GM19438 (cell line): ENCODE measurements around the gene KRTAP13-2.

Experiments
- ATAC-seq: cut with Tn5 transposase; IDR thresholded peaks from one replicate; pipeline ENCODE4 v1.9.1; 2021; ENCODE audit warnings: low read depth; ENCODE audit not compliant: unreplicated experiment

The KRTAP13-2 gene, protein sequence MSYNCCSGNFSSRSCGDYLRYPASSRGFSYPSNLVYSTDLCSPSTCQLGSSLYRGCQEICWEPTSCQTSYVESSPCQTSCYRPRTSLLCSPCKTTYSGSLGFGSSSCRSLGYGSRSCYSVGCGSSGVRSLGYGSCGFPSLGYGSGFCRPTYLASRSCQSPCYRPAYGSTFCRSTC

DNA sequence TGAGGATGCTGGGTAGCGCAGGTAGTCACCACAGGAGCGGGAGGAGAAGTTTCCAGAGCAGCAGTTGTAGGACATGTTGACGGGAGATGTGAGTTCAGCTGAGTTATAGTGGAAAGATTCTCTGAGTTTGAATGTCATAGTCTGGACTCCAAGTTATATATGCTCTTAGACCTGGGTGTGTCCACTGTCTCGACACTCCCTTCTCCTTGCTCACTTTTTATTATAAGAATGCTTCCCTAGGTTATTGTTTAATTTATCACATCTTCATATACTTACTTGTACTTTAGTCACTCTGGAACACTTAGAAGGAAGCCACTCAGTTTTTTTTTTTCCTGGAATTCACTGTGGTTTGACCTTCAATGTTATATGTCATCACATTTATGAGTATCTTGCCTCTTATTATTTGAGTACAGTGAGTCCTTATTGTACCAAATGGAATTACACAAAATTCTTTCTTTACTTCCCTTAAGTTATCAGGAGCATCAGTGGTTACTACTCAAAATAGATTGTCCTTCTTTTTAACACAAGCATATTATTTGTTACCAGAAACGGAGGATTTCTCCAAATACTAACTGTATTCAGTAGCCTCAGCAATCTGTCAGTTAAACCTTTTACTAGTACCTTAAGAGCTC lies at the start of gene KRTAP13-2:
KRTAP13-2 (minus strand) TSS at position 133 of the 632 bp plus-strand sequence; CDS start at position 75, 58 bp downstream.
- ATAC-seq, result no peak

DNA sequence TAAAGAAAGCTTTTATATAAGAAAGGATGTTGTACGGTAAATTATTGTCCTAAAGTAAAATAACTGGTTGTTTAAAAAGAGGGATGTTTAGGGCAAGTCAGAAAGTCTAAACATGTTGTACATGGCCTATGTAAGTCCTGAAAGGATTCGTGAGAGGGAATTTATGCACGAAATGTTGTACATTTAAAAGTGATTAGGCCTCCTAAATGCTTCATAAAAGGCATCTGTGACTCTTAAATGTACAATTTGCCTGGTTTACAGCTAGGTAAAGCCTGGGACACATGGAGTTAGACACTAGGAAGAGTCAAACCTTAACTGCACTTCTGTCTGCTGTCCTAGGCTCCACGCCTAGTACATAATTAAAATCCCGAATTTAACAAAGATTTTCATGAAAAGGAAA lies 43.9 kb upstream of the KRTAP13-2 start:
- ATAC-seq, result no peak

DNA sequence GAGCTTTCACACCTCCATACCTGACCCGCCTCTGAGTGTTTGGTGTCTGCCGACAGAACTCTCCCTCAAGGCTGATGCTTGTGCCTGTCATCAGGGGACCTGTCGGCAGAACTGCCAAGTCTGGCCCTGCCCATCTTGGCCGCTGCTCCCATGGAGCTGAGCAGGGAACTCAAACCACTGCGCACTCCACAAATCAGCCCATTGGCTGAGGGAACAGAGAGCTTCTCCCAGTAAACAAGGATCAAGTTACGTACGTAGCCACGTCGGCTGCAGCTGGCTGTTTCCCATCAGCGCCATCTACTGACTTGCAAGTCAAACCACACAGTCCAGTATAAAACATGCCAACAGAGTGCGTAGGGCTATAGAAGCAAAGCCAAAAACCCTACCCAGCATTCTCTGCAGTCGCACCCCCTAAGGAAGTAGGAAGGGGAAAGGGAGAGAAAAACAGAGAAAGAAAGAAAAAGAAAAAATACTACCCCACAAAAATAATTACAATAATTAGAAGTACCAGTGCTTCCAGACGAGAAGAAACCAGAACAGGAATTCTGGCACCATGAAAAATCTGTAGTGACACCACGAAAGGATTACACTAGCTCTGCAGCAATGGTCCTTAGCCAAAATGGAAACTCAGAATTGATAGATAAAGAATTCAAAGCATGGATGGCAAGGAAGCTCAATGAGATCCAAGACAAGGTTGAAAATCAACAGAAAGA lies 36.9 kb upstream of the KRTAP13-2 start:
- no peak for ATAC-seq

DNA sequence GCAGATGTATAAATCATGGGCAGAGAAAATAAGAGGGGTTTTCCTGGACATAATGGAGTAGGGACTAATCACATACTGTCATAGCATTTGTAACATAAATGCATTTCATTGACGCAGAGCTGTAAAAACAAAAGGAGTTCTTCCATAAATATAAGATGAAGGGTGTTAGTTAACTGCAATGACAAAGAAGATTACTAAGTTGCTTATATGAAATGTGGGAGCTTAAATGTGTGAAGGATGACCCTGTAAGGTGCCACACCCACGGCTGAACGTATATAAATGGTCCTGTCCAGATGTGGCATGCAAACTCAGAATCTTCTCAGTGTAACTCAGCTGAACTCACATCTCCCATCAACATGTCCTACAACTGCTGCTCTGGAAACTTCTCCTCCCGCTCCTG lies 23.7 kb upstream of the KRTAP13-2 start, which contains the start of gene KRTAP13-1:
KRTAP13-1 (plus strand) TSS at position 301 of the 400 bp plus-strand sequence; CDS start at position 357, 56 bp downstream.
- no peak for ATAC-seq

DNA sequence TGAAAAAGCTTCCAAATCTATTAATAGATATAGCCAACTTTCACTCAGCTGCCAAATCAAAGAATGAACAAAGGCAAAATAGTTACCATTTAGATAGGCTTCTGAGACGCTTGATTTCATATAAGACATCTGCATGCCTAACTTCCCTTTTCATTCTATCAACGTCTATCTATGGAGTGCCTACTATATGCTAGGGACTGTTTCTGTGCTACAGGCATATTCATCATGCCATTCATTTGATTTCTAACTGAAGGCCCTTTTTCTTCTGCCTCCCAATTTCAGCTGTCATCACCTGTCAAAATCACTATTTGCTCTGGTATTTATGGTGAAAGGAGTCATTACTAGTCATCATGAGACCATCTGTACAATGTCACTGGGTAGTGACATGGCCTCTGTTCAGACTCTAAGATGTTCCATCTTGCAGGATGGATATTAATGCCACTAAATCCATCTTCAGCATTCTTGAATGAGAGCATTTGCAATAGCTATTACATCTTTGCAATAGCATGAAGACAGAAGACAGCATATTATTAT lies 19.5 kb upstream of the KRTAP13-2 start:
- no peak for ATAC-seq

DNA sequence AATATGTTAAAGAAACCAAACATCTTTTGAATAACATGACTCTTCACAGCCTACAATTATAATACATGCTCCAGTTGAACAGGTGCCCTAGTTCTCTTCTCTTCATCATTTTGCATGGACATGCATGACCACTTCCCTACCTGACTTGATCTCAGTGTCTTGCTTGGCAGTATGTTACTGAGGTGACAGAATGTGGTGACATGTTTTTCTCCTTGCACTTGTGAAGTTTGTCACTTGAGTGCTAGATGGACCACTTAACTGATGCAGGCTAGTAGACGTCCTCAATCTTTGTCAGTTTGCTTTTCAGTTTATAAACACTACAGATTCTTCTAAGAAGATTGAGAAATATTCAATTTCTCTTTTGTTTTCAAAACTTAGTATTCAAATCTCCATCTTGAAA lies 10.1 kb upstream of the KRTAP13-2 start:
- ATAC-seq, result no peak

DNA sequence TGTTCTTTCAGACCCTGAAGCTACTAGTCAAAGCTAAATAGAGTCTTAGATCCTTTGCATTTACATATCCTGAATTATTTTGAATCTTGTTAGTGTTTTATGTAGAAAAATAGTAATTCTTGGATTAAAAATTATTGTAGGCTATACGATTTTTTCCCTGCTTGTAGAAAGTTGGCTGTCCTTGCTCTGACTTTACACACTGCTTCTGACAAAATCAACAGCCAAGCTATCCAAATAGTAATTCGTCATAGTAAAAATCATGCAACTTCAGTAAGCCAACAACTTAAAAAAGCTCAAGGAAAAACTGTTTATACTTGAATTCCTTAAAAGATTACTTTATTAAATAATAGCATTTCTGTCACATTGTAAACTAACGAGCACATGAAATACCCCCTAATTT lies 16.2 kb downstream of the KRTAP13-2 start:
- no peak for ATAC-seq

DNA sequence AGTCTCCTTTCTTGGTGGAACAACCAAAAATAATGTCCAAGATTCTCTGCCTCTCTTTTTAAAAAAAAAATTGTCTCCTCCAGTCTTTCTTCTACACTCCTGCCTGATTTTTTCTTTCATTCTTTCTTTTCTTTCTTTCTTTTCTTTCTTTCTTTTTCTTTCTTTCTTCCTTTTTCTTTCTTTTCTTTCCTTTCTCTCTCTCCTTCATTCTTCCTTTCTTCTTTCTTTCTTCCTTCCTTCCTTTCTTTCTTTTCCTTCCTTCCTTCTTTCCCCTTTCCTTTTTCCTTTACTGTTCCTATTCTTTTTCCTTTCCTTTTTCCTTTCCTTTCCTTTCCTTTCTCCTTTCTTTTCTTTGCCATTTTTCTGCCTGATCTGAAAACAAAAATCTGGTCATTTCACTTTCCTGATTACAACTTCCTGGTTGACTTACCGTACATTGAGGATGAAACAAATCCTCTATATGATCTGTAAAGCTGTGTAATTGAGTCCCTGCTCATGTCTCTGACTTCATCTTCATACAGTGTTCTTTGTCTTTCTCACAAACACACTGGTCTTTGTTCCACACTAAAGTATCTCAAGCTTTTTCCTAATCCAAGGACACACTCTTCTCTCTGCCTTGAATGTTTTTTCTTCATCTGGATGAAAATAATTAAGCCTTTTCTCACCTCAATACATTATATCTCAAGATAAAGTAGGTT lies 17.6 kb downstream of the KRTAP13-2 start:
- no peak for ATAC-seq

DNA sequence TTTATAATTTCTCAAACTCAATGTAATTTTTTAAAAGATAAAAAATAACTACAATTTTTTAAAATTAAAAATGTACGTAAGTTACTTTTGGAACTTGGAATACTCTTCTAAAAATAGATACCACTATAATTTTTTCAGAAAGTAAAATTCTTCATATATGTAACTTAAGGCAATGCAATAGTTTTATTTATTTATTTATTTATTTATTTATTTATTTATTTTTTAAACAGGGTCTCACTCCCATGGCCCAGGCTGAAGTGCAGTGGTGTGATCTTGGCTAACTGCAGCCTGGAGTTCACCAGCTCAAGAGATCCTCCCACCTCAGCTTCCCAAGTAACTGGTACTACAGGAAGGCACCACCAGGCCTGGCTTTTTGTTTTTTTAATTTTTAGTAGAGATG lies 20.5 kb downstream of the KRTAP13-2 start:
- no peak for ATAC-seq

DNA sequence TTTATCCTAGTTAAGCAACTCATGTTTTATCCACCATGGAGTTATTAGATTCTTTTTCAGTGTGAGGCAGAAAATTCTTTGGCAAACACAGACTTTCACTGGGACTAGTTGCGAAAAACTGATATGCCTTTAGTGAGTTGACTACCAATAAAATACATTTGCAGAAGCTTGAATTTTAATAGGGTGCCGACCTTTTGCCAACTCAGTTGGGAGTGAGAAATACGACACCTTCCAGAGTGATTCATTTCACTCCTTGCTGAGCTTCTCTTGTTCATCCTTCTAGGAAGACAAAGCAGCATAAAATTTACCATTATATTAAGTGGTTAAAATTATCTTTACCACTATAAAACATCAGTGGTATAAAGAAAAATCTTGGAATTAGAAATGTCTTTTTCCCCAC lies 22.5 kb downstream of the KRTAP13-2 start:
- ATAC-seq, result no peak

DNA sequence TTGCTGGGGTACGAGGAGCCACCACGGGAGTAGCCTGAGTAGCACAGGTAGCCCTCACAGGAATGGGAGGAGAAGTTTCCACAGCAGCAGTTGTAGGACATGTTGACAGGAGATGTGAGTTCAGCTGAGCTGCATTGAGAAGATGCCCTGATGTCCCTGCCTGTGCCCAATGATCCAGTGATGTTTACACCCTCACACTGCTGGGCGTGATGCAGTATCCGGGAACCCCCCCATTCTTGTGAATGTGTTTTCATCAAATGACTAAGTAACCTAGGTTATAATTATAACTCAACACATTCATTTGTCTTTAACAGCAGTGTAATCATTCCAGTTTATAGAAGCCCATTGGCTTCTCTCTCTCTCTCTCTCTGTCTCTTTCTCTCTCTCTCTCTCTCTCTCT lies 23.6 kb downstream of the KRTAP13-2 start, which contains the start of gene KRTAP23-1:
KRTAP23-1 (minus strand) TSS at position 101 of the 400 bp plus-strand sequence; CDS start at position 101, 0 bp downstream.
- ATAC-seq, result no peak

DNA sequence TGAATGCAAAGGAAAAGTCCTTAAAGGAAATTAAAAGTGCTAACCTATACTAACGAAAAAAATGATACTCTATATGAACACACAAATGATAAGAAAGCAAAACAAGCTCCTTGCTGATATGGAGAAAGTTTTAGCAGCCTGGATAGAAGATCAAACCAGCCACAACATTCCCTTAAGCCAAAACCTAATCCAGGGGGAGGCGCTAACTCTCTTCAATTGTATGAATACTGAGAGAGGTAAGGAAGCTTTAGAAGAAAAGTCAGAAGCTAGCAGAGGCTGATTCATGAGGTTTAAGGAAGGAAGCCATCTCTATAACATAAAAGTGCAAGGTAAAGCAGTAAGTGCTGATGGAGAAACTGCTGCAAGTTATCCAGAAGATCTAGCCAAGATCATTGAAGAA lies 27.1 kb downstream of the KRTAP13-2 start:
- ATAC-seq, result no peak

DNA sequence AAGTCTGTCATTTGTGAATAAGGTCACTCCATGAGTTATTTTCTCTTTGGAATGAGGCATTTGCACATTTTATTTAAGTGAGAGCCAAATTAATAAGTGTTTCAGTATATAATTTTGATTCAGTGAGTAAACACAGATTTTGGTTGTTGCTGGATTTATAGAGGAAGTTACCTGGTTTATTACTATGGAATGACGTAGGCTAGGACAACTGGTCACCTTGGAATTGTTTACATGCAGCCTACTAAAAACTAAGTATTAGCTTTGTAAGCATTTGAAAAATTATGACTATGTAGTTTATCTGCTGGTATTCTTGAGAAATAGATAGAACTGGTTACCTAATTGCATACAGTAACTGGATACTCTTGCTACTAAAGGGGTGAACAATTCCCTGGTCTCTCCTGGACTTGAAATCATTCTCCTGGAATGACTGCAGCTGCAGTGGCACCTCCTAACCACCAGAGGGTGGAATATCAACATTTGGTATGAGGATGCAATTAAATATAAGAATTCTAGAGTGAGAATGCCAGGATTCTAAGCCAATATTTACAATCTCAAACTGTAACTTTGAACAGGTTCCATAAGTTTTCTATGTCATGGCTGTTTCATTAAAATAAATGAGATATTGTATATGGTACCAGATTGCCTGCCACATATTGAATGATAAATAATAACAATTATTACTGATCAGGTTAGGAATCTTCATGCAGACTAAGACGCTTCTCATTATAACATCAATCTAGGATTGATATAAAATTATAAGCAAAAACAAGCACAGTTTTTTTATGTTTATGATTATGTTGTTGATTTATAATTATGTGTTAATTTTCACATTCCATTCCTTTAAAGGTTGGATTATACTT lies 31.1 kb downstream of the KRTAP13-2 start:
- no peak for ATAC-seq

DNA sequence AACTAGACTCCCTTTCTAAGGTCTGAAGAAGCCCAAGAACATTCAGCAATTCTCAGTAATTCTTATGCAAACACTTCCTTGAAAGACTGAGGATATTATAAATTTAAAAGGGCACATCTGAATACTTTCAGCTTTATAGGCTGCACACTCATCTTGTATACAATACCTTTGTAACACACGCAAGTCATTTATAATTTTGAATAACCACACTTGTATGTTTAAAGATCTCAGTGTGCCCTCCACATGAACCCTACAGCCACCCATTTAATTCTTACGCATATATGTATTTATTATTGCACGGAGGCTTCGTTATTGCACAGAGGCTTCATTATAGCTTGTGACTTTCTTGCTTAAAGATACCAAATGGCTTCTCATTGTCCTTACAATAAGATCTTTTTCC lies 33.4 kb downstream of the KRTAP13-2 start:
- ATAC-seq, result no peak

DNA sequence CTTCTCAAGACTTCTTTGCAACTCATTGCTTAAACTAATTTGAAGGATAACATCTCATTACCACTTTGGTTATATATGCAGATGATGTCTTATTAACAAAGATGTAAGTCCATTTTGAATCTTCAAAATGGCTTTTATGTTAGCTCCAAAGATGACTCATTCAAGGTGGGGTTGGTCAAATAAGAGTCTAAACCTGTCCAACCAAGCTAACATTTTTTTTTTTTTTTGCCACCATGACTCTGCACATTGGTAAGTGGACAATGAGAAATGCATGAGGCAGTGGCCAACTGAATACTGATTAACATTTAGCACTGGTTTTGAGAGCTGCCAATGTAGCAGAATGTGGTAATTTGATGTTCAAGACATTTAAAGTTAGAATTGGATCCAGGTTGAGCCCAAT lies 34.3 kb downstream of the KRTAP13-2 start:
- ATAC-seq, result no peak

DNA sequence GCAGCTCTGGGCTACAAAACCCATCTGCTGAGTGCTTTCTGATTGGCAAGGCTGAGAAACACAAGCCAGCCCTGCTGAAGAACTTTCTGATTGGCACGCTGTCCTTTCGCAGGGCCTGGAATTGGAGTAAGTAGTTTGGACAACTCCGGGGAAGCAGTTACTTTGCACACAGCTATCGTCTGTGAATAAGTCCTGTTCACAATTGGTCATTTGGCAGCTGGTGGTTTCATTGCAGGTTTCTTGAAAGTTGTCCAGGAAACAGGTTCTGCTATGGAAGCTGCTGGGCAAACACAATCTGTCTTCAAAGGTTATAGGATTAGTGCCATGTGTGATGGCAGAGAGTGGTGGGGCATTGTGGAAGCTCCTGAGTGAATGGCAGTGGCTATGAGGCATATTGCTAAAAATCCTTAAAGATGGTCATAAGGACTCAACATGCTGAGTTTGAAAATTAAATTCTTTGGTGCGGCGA lies 34.8 kb downstream of the KRTAP13-2 start, which contains the start of gene KRTAP27-1:
KRTAP27-1 (minus strand) TSS at position 419 of the 469 bp plus-strand sequence; CDS start at position 393, 26 bp downstream.
- ATAC-seq, result no peak

DNA sequence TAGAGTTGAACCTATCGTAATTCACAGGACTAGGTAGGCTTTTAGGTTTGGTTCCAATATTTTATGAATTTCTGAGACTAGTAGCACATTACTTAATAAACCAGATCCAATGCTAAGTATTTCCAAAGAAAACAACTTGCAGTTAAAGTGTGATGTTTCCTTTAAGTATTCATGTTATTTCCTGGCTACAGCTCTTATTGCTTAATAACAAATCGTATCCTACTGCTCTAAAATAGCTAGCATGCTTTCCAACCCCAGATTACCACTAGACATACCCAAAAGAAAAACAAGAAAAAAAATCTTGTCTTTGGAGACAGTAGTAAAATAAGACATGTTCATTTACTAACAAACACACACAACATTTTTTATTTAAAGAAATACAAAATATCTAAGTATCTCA lies 35.5 kb downstream of the KRTAP13-2 start:
- no peak for ATAC-seq

DNA sequence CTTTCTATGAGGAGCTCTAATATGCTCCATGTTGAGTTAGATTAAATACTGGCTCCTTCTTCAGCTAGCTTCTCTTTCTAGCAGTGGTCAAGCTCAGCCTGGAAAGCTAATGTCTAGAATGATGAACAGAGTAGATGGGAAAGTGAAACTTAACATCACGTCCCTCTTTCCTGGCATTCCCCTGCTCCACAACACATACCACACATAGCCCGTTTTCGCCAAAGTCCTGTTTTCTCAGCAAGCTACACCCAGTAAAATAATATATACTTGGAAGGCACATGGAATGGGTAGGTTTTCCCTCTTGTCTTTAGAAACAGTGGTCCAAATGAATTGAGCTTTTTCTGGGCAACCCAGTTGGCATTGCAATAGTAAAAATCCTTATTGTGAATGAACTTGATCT lies 38.3 kb downstream of the KRTAP13-2 start:
- no peak for ATAC-seq

DNA sequence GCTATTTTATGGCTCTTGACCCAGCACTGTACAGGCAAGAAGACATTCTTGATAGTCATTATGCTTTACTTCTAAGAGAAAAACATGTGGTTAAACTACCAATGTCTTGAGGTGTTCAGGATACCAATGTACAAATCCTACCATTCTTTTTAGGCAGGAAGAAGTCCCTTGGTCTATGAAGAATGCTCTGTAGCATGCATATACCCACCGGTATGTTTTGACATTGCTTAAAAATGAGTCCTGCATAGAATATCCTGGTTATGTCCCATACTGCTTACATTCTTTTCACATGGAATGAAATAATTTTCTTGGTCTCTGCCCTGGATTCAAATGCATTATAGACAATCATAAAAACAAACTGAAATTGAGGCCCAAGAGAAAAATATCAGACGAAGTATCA lies 39.4 kb downstream of the KRTAP13-2 start:
- no peak for ATAC-seq
